WTC11 (cell line): ENCODE measurements around the gene FHIT. TPM values are rescaled to one million over a fixed set of nuclear protein-coding genes. Genes with fewer than 3 reads are reported as not detected.

ENCODE experiments used
- ATAC-seq: fragments of 200-7000 bp; cut with Tn5 transposase; 2 replicates; pipeline ENCODE4 v1.10.0; 2021; ENCODE audit warnings: mild to moderate bottlenecking, moderate library complexity
- CTCF ChIA-PET: fragments of 300-600 bp; sonication (Branson Sonifier 250); formaldehyde crosslinking; loops from one replicate; lab custom pipeline; 2021; ENCODE audit warnings: antibody characterized with exemption; lab: Charles Lee
- POLR2A ChIA-PET: fragments of 350-600 bp; sonication (Branson Sonifier 250); formaldehyde crosslinking; loops from one replicate; lab custom pipeline; 2021; ENCODE audit warnings: antibody characterized with exemption; lab: Charles Lee
- DNase-seq: peaks from one replicate; pipeline ENCODE4 v3.0.0; 2021; ENCODE audit warnings: low spot score
- H3K27ac Mint-ChIP-seq: 2 replicates; pipeline ENCODE4 v1.8.0; 2021; ENCODE audit warnings: mixed read lengths
- H3K27me3 Mint-ChIP-seq: 2 replicates; pipeline ENCODE4 v1.8.0; 2021; ENCODE audit warnings: low read depth, mild to moderate bottlenecking, moderate library complexity, mixed read lengths
- H3K36me3 Mint-ChIP-seq: 2 replicates; pipeline ENCODE4 v1.8.0; 2021; ENCODE audit warnings: mixed read lengths
- H3K4me1 Mint-ChIP-seq: 2 replicates; pipeline ENCODE4 v1.8.0; 2022; ENCODE audit warnings: mixed read lengths
- H3K4me3 Mint-ChIP-seq: 2 replicates; pipeline ENCODE4 v1.8.0; 2021; ENCODE audit warnings: mild to moderate bottlenecking, moderate library complexity, mixed read lengths
- H3K9me3 Mint-ChIP-seq: 2 replicates; pipeline ENCODE4 v1.8.0; 2021; ENCODE audit warnings: mixed read lengths
- CBFB ChIP-seq: sonication (generic); formaldehyde crosslinking; IDR thresholded peaks from 2 replicates; pipeline ENCODE4 v1.8.1; 2022; ENCODE audit warnings: mild to moderate bottlenecking, low read depth, missing genetic modification reagents
- CREB1 ChIP-seq: sonication (generic); formaldehyde crosslinking; IDR thresholded peaks from 2 replicates; pipeline ENCODE4 v1.8.0; 2023; ENCODE audit warnings: mild to moderate bottlenecking, missing genetic modification reagents
- CREM ChIP-seq: sonication (generic); formaldehyde crosslinking; IDR thresholded peaks from 2 replicates; pipeline ENCODE4 v1.8.1; 2022; ENCODE audit warnings: mild to moderate bottlenecking, missing genetic modification reagents, moderate library complexity
- GABPB1 ChIP-seq: sonication (generic); formaldehyde crosslinking; IDR thresholded peaks from 2 replicates; pipeline ENCODE4 v1.8.1; 2023; ENCODE audit warnings: mild to moderate bottlenecking, missing genetic modification reagents
- JAZF1 ChIP-seq: fragments of 250-450 bp; sonication (Bioruptor Pico); IDR thresholded peaks from 2 replicates; pipeline ENCODE4 v1.9.0; 2021; ENCODE audit warnings: moderate library complexity, mild to moderate bottlenecking, inconsistent platforms
- NR1H2 ChIP-seq: sonication (generic); formaldehyde crosslinking; IDR thresholded peaks from 2 replicates; pipeline ENCODE4 v1.9.0; 2021; ENCODE audit warnings: mild to moderate bottlenecking, moderate library complexity, missing genetic modification reagents
- OVOL2 ChIP-seq: fragments of 250-450 bp; sonication (Bioruptor Pico); IDR thresholded peaks from 2 replicates; pipeline ENCODE4 v1.9.0; 2021; ENCODE audit warnings: mild to moderate bottlenecking, borderline replicate concordance
- RELA ChIP-seq: sonication (generic); formaldehyde crosslinking; IDR thresholded peaks from 2 replicates; pipeline ENCODE4 v1.8.1; 2022; ENCODE audit warnings: missing genetic modification reagents, mild to moderate bottlenecking, borderline replicate concordance
- SMAD3 ChIP-seq: sonication (generic); formaldehyde crosslinking; IDR thresholded peaks from 2 replicates; pipeline ENCODE4 v1.8.0; 2022; ENCODE audit warnings: missing genetic modification reagents, mild to moderate bottlenecking, borderline replicate concordance
- TCF7 ChIP-seq: sonication (generic); formaldehyde crosslinking; IDR thresholded peaks from 2 replicates; pipeline ENCODE4 v1.8.0; 2022; ENCODE audit warnings: mild to moderate bottlenecking, low read depth, missing genetic modification reagents, moderate library complexity
- ZNF317 ChIP-seq: sonication (generic); formaldehyde crosslinking; IDR thresholded peaks from 2 replicates; pipeline ENCODE4 v1.8.1; 2023; ENCODE audit warnings: low read depth, mild to moderate bottlenecking, moderate library complexity, missing genetic modification reagents, borderline replicate concordance
- total RNA-seq: library from RNA; stranded (reverse); gene quantifications from 3 replicates; pipeline ENCODE4 v1.2.3, GENCODE V29; 2021
- TF ChIP-seq, protein P1 (sequence below): fragments of 200-600 bp; IDR thresholded peaks from 2 replicates; pipeline ENCODE4 v1.8.0; 2022; ENCODE audit warnings: antibody characterized with exemption
- TF ChIP-seq, protein P2 (sequence below): sonication (generic); formaldehyde crosslinking; conservative IDR thresholded peaks from 2 replicates; pipeline ENCODE4 v1.8.1; 2022; ENCODE audit warnings: mild to moderate bottlenecking, missing genetic modification reagents
- TF ChIP-seq, protein P3 (sequence below): sonication (generic); formaldehyde crosslinking; IDR thresholded peaks from 2 replicates; pipeline ENCODE4 v1.8.1; 2023; ENCODE audit warnings: mild to moderate bottlenecking, moderate library complexity, missing genetic modification reagents
- TF ChIP-seq, protein P4 (sequence below): sonication (generic); formaldehyde crosslinking; IDR thresholded peaks from 2 replicates; pipeline ENCODE4 v1.8.0; 2023; ENCODE audit warnings: mild to moderate bottlenecking, missing genetic modification reagents
- TF ChIP-seq, protein P5 (sequence below): sonication (generic); formaldehyde crosslinking; IDR thresholded peaks from 2 replicates; pipeline ENCODE4 v1.8.0; 2022; ENCODE audit warnings: mild to moderate bottlenecking, missing genetic modification reagents
- TF ChIP-seq, protein P6 (sequence below): sonication (generic); formaldehyde crosslinking; IDR thresholded peaks from 2 replicates; pipeline ENCODE4 v1.8.1; 2022; ENCODE audit warnings: low read depth, missing genetic modification reagents, borderline replicate concordance

Gene FHIT
- total RNA-seq, 1 experiment from 2014 or later: 2.6 TPM

DNA sequence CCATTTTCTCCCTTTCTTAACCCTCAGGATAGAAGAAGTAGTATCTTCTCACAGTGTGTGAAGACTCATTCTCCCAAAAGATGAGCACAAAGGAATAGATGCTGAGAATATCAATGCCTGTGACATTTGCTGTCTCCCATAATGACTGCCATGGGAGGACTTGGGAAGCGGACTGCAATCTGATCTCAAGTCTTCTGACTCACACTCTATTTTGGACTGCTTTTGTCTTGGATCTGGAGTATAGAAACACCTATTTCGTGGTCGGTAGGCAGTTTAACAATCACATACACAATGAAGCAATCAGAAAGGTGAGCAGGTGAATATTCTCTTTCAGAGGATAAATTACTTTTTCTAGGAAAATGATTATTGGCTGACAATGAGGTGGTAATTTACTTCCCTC, 852.0 kb downstream of the FHIT start:
- H3K9me3 Mint-ChIP-seq: peaks cover 7% of the 10 kb centered on the region
- peaks cover 36% of the 10 kb centered on the region for H3K4me1 Mint-ChIP-seq
- H3K4me3 Mint-ChIP-seq: no peak overlapping the region
- H3K27ac Mint-ChIP-seq: no peak overlapping the region
- peaks cover 8% of the 10 kb centered on the region for H3K36me3 Mint-ChIP-seq
- POLR2A ChIA-PET: no interaction called here
- CTCF ChIA-PET: no interaction called here
- ATAC-seq: no peak
- no peak for TF ChIP-seq CREB1 (CRISPR knock-in tag)
- no peak for DNase-seq
- no peaks in the 10 kb centered on the region for H3K27me3 Mint-ChIP-seq

DNA sequence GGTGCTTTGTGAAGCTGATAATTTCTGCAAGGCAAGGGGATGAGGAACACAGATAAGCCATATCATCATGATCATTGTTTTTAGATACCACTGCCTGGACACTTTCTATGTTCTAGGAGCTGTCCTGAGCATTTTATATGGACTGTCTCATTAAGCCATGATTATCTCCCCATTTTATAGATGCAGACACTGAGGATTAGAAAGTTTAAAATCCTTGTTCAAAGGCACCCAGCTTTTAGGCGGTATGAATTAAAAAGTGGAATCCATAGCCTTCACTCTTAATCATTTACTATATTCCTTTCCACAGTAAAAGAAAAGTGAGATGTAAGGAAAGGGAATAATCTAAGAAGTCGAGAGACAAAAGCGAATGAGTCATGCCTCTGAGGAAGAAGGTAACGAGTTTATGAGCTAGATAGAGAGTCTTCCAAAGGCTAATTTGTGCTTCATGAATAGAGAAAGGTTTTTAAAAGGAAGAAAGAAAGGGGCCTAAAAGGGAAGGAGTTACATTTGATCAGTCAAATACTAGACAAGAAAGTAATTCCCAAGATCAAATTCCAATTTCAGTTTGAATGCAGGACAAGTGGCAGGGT, 856.0 kb downstream of the FHIT start:
- POLR2A ChIA-PET: no interaction called here

More for the DNA sequence above, 856.0 kb downstream of the FHIT start:
- H3K4me3 Mint-ChIP-seq: no peak overlapping the region
- H3K27me3 Mint-ChIP-seq: no peaks in the 10 kb centered on the region
- CTCF ChIA-PET: no interaction called here
- no peak for TF ChIP-seq TCF7 (CRISPR knock-in tag)
- TF ChIP-seq, protein P1, sequence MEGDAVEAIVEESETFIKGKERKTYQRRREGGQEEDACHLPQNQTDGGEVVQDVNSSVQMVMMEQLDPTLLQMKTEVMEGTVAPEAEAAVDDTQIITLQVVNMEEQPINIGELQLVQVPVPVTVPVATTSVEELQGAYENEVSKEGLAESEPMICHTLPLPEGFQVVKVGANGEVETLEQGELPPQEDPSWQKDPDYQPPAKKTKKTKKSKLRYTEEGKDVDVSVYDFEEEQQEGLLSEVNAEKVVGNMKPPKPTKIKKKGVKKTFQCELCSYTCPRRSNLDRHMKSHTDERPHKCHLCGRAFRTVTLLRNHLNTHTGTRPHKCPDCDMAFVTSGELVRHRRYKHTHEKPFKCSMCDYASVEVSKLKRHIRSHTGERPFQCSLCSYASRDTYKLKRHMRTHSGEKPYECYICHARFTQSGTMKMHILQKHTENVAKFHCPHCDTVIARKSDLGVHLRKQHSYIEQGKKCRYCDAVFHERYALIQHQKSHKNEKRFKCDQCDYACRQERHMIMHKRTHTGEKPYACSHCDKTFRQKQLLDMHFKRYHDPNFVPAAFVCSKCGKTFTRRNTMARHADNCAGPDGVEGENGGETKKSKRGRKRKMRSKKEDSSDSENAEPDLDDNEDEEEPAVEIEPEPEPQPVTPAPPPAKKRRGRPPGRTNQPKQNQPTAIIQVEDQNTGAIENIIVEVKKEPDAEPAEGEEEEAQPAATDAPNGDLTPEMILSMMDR: no peak
- TF ChIP-seq, protein P2, sequence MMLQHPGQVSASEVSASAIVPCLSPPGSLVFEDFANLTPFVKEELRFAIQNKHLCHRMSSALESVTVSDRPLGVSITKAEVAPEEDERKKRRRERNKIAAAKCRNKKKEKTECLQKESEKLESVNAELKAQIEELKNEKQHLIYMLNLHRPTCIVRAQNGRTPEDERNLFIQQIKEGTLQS (CRISPR knock-in tag): no peak
- TF ChIP-seq, protein P3, sequence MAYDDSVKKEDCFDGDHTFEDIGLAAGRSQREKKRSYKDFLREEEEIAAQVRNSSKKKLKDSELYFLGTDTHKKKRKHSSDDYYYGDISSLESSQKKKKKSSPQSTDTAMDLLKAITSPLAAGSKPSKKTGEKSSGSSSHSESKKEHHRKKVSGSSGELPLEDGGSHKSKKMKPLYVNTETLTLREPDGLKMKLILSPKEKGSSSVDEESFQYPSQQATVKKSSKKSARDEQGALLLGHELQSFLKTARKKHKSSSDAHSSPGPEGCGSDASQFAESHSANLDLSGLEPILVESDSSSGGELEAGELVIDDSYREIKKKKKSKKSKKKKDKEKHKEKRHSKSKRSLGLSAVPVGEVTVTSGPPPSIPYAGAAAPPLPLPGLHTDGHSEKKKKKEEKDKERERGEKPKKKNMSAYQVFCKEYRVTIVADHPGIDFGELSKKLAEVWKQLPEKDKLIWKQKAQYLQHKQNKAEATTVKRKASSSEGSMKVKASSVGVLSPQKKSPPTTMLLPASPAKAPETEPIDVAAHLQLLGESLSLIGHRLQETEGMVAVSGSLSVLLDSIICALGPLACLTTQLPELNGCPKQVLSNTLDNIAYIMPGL (CRISPR knock-in tag): no peak
- TF ChIP-seq NR1H2 (CRISPR knock-in tag): no peak
- no peak for TF ChIP-seq CBFB
- TF ChIP-seq, protein P4, sequence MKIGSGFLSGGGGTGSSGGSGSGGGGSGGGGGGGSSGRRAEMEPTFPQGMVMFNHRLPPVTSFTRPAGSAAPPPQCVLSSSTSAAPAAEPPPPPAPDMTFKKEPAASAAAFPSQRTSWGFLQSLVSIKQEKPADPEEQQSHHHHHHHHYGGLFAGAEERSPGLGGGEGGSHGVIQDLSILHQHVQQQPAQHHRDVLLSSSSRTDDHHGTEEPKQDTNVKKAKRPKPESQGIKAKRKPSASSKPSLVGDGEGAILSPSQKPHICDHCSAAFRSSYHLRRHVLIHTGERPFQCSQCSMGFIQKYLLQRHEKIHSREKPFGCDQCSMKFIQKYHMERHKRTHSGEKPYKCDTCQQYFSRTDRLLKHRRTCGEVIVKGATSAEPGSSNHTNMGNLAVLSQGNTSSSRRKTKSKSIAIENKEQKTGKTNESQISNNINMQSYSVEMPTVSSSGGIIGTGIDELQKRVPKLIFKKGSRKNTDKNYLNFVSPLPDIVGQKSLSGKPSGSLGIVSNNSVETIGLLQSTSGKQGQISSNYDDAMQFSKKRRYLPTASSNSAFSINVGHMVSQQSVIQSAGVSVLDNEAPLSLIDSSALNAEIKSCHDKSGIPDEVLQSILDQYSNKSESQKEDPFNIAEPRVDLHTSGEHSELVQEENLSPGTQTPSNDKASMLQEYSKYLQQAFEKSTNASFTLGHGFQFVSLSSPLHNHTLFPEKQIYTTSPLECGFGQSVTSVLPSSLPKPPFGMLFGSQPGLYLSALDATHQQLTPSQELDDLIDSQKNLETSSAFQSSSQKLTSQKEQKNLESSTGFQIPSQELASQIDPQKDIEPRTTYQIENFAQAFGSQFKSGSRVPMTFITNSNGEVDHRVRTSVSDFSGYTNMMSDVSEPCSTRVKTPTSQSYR (CRISPR knock-in tag): no peak
- TF ChIP-seq JAZF1: no peak
- TF ChIP-seq SMAD3 (CRISPR knock-in tag): no peak
- no peak for TF ChIP-seq ZNF317 (CRISPR knock-in tag)
- TF ChIP-seq RELA (CRISPR knock-in tag): no peak
- TF ChIP-seq, protein P5, sequence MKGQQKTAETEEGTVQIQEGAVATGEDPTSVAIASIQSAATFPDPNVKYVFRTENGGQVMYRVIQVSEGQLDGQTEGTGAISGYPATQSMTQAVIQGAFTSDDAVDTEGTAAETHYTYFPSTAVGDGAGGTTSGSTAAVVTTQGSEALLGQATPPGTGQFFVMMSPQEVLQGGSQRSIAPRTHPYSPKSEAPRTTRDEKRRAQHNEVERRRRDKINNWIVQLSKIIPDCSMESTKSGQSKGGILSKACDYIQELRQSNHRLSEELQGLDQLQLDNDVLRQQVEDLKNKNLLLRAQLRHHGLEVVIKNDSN (CRISPR knock-in tag): no peak
- no peak for TF ChIP-seq CREM
- TF ChIP-seq OVOL2 (CRISPR knock-in tag): no peak
- TF ChIP-seq GABPB1 (CRISPR knock-in tag): no peak
- TF ChIP-seq, protein P6, sequence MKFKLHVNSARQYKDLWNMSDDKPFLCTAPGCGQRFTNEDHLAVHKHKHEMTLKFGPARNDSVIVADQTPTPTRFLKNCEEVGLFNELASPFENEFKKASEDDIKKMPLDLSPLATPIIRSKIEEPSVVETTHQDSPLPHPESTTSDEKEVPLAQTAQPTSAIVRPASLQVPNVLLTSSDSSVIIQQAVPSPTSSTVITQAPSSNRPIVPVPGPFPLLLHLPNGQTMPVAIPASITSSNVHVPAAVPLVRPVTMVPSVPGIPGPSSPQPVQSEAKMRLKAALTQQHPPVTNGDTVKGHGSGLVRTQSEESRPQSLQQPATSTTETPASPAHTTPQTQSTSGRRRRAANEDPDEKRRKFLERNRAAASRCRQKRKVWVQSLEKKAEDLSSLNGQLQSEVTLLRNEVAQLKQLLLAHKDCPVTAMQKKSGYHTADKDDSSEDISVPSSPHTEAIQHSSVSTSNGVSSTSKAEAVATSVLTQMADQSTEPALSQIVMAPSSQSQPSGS (CRISPR knock-in tag): no peak
- H3K9me3 Mint-ChIP-seq: peaks cover 7% of the 10 kb centered on the region
- H3K36me3 Mint-ChIP-seq: peaks cover 8% of the 10 kb centered on the region
- ATAC-seq (no peak), DNase-seq (no peak)
- no peak overlapping the region for H3K27ac Mint-ChIP-seq
- H3K4me1 Mint-ChIP-seq: peaks cover 6% of the 10 kb centered on the region; the same call in 1 of the 2 replicates
